ENCODE results near the gene CALML5. TPM values are rescaled to one million over a fixed set of nuclear protein-coding genes. Genes with fewer than 3 reads are reported as not detected.

The CALML5 gene
- total and polyA plus RNA-seq, 4 donors: not detected

DNA sequence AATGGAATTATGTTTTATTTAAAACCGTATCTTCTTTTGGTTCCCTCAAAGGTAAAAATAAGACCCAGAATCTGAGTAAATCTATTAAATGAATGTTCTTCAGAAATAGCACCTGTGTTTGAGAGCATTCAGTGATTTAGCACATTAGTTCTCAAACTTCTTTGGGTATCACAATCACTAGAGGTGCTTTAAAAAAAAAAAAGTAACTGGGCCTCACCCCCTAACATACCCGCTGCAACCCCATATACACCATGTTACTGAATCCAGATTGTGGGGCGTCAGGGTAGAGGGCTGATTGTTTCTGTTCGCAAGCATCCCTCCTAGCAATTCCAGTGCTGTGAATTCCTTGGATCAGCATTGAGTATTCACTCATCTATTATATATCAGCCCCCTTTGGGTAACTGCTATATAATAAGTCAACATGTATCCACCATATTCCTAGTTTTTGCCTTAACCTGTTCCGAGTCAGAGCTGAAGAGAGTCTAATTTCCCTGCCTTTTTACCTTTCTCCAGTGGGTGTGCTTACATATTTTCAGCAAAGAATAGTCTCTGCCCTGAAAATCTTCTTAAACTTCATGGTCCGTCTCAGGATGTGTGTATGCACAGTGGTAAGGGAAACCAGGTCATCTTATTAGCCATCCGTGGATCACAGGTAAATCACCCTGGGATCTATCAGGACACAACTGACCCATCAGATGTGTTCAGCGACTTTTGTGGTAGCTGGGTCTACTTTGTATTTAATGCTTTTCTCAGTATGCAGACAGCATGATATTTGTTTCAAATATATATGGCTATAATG lies 40.2 kb downstream of the CALML5 start:
- intact Hi-C loops (cut with DNase I): no loop called here
- Histone ChIP-seq H3K27me3 (ENCODE audit: control insufficient read depth in 1 of 2, insufficient read depth in 2 of 2, low read length in 1 of 2) (no peaks in the 10 kb centered on the region), H3K36me3 (ENCODE audit: control insufficient read depth in 1 of 2, insufficient read depth in 2 of 2, low read length in 1 of 2) (peaks cover 5 to 10% of the 10 kb centered on the region in 2 donors), H3K4me3 (ENCODE audit: low read length in 2 of 2) (no peak overlapping the region), H3K27ac (ENCODE audit: low read depth in 1 of 2, low read length in 2 of 2) (no peak overlapping the region), H3K4me1 (ENCODE audit: control insufficient read depth in 1 of 2, insufficient read depth in 2 of 2, low read length in 2 of 2) (no peaks in the 10 kb centered on the region), H3K9me3 (ENCODE audit: control insufficient read depth, low read length) (no peaks in the 10 kb centered on the region)
- 80 to 85% methylated on average over 8 of the region's 8 CpGs for WGBS, 2 donors
- ATAC-seq (ENCODE audit: low FRiP score): no peak
- DNase-seq: no peak

DNA sequence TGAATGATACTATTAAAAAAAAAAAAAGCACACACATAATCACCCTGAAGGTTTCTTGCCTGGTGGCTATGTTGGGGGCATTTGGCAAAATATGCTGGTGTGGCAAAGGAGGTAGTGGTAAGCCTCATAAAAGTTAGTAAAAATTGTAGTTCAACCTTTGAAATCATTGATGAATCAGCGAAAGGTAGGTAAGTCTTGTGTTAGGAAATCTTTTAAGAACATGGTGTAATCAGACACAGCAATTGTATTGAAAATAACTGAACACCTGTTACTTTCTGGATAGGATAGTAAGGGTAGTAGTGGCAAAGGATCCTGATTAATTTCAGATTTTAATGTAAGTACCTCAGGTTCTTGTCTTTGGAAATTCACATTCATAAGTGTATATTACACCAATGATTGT lies 40.9 kb downstream of the CALML5 start:
- no peaks in the 10 kb centered on the region for H3K9me3 ChIP-seq (ENCODE audit: control insufficient read depth, low read length)
- H3K27me3 ChIP-seq (ENCODE audit: control insufficient read depth in 1 of 2, insufficient read depth in 2 of 2, low read length in 1 of 2): no peaks in the 10 kb centered on the region
- WGBS, 2 donors: 99 to 100% methylated on average over 1 of the region's 1 CpG
- intact Hi-C loops (cut with DNase I): no loop called here
- H3K27ac ChIP-seq (ENCODE audit: low read depth in 1 of 2, low read length in 2 of 2): no peak overlapping the region
- ATAC-seq (ENCODE audit: low FRiP score) (no peak), DNase-seq (no peak)
- no peaks in the 10 kb centered on the region for H3K4me1 ChIP-seq (ENCODE audit: control insufficient read depth in 1 of 2, insufficient read depth in 2 of 2, low read length in 2 of 2)
- no peak overlapping the region for H3K4me3 ChIP-seq (ENCODE audit: low read length in 2 of 2)
- peaks cover 9 to 10% of the 10 kb centered on the region in 2 donors for H3K36me3 ChIP-seq (ENCODE audit: control insufficient read depth in 1 of 2, insufficient read depth in 2 of 2, low read length in 1 of 2)

DNA sequence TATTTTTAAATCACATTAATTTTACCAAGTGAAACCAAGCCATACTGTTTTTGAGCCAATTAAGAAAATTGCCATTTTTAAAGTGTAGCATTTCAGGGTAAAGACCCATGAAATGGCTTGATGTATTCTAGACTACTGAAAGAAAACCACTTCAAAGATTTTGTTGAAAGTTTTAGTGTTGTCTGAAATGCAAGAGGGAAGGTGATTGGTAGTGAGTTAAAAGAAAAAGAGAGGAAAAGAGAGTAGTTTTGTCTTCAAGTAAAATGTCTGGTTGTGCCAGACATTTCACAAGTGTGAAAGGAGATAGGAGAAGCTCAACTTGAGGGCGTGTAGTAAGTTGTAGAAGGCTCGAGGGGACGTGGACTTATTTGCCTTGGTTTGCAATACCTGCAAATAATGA lies 41.6 kb downstream of the CALML5 start:
- Histone ChIP-seq H3K4me3 (ENCODE audit: low read length in 2 of 2) (no peak overlapping the region), H3K27me3 (ENCODE audit: control insufficient read depth in 1 of 2, insufficient read depth in 2 of 2, low read length in 1 of 2) (no peaks in the 10 kb centered on the region), H3K27ac (ENCODE audit: low read depth in 1 of 2, low read length in 2 of 2) (no peak overlapping the region), H3K4me1 (ENCODE audit: control insufficient read depth in 1 of 2, insufficient read depth in 2 of 2, low read length in 2 of 2) (no peaks in the 10 kb centered on the region), H3K9me3 (ENCODE audit: control insufficient read depth, low read length) (no peaks in the 10 kb centered on the region), H3K36me3 (ENCODE audit: control insufficient read depth in 1 of 2, insufficient read depth in 2 of 2, low read length in 1 of 2) (peaks cover 10 to 12% of the 10 kb centered on the region in 2 donors)
- 75% methylated on average over 3 of the region's 3 CpGs for WGBS, 2 donors
- intact Hi-C loops (cut with DNase I): no loop called here
- ATAC-seq (ENCODE audit: low FRiP score) (no peak), DNase-seq (no peak)

DNA sequence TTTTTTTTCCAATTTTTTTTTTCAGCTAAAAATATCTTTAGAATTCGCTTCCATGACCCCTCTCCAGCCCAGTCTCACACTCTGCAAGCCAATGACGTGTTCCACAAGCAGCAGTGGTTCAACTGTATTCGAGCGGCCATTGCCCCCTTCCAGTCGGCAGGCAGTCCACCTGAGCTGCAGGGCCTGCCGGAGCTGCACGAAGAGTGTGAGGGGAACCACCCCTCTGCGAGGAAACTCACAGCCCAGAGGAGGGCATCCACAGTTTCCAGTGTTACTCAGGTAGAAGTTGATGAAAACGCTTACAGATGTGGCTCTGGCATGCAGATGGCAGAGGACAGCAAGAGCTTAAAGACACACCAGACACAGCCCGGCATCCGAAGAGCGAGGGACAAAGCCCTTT lies 42.8 kb downstream of the CALML5 start:
- no peaks in the 10 kb centered on the region for H3K4me1 ChIP-seq (ENCODE audit: control insufficient read depth in 1 of 2, insufficient read depth in 2 of 2, low read length in 2 of 2)
- intact Hi-C loops (cut with DNase I): no loop called here
- H3K27ac ChIP-seq (ENCODE audit: low read depth in 1 of 2, low read length in 2 of 2): no peak overlapping the region
- no peak for ATAC-seq (ENCODE audit: low FRiP score)
- H3K4me3 ChIP-seq (ENCODE audit: low read length in 2 of 2): no peak overlapping the region
- DNase-seq: no peak
- H3K27me3 ChIP-seq (ENCODE audit: control insufficient read depth in 1 of 2, insufficient read depth in 2 of 2, low read length in 1 of 2): no peaks in the 10 kb centered on the region
- H3K36me3 ChIP-seq (ENCODE audit: control insufficient read depth in 1 of 2, insufficient read depth in 2 of 2, low read length in 1 of 2): peaks cover 10 to 14% of the 10 kb centered on the region in 2 donors
- WGBS, 2 donors: 66 to 67% methylated on average over 12 of the region's 12 CpGs
- H3K9me3 ChIP-seq (ENCODE audit: control insufficient read depth, low read length): no peaks in the 10 kb centered on the region

DNA sequence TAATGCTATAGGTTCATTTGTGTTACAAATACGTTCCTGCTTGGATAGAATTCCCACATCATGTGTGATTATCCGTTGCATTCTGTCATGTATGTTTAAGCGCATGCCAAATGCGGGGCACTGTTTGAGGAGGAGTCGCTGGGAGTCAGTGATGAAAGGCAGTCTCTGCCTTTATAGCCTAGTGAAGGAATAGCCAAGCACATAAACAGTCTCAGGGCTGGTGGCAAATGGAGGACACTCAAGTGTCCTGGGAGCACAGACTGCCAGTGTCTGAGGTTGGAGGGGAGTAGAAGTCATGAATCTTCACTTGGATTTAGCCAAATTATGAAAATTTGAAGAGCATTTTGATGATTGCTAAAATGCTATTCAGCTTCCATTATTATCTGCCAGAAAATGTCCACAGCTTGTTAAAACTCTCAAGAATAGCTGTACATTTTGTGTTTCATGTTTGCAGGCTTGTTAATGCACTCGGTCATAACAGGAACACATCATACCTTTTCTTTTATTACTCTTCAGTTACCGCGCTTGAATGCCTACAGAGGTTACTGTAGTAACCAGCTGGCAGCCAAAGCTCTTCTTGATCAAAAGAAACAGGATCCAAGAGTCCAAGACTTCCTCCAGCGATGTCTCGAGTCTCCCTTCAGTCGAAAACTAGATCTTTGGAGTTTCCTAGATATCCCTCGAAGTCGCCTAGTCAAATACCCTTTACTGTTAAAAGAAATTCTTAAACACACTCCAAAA lies 45.5 kb downstream of the CALML5 start:
- H3K4me1 ChIP-seq (ENCODE audit: control insufficient read depth in 1 of 2, insufficient read depth in 2 of 2, low read length in 2 of 2): peaks cover 0 to 2% of the 10 kb centered on the region in 2 donors
- H3K27me3 ChIP-seq (ENCODE audit: control insufficient read depth in 1 of 2, insufficient read depth in 2 of 2, low read length in 1 of 2): no peaks in the 10 kb centered on the region
- peaks cover 6 to 14% of the 10 kb centered on the region in 2 donors for H3K36me3 ChIP-seq (ENCODE audit: control insufficient read depth in 1 of 2, insufficient read depth in 2 of 2, low read length in 1 of 2)
- intact Hi-C loops (cut with DNase I): no loop called here
- no peak overlapping the region for H3K27ac ChIP-seq (ENCODE audit: low read depth in 1 of 2, low read length in 2 of 2)
- WGBS, 2 donors: 67 to 76% methylated on average over 13 of the region's 13 CpGs
- DNase-seq: no peak
- no peaks in the 10 kb centered on the region for H3K9me3 ChIP-seq (ENCODE audit: control insufficient read depth, low read length)
- no peak overlapping the region for H3K4me3 ChIP-seq (ENCODE audit: low read length in 2 of 2)
- ATAC-seq (ENCODE audit: low FRiP score): no peak

DNA sequence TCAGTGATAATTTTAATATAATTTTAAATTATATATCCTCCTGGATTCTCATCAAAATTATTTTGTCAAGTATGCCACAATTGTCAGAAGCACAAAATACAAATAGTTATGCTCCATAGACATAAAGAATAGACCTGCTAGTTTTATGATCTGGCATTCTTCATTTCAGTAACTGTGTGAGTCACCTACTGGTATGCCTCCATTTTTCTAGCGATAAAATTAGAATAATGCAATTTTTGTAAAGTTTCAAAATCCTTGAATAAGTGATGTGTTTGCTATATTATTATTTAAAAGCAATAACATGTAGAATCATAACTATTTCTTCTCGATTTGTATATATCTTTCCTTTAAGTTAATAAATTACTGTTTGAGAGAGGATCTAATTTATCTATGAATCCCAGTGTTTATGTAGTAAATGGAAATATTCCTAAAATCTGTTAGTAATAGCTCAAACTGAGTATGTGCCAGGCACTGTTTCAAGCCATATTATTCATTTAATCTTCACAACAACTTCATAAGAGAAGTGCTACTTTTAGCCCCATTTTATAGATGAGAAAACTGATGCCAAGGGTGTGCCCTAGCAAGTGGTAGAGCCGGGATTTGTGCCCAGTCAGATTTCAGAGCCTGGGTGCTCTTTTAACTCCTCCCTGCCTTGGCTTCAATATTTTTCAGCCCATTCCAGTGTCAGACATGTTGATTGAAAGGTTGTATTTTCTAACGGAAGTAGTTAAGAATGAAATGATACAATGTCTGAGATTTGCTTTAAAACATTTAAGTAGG lies 48.6 kb downstream of the CALML5 start:
- intact Hi-C loops (cut with DNase I): no loop called here
- Histone ChIP-seq H3K9me3 (ENCODE audit: control insufficient read depth, low read length) (no peaks in the 10 kb centered on the region), H3K36me3 (ENCODE audit: control insufficient read depth in 1 of 2, insufficient read depth in 2 of 2, low read length in 1 of 2) (peaks cover 6 to 11% of the 10 kb centered on the region in 2 donors), H3K4me3 (ENCODE audit: low read length in 2 of 2) (peak overlapping the region; percentile 52 to 90), H3K27ac (ENCODE audit: low read depth in 1 of 2, low read length in 2 of 2) (no peak overlapping the region), H3K4me1 (ENCODE audit: control insufficient read depth in 1 of 2, insufficient read depth in 2 of 2, low read length in 2 of 2) (peaks cover 0 to 2% of the 10 kb centered on the region in 2 donors), H3K27me3 (ENCODE audit: control insufficient read depth in 1 of 2, insufficient read depth in 2 of 2, low read length in 1 of 2) (no peaks in the 10 kb centered on the region)
- no peak for DNase-seq
- 15 to 24% methylated on average over 4 of the region's 4 CpGs for WGBS, 2 donors
- ATAC-seq (ENCODE audit: low FRiP score): no peak

DNA sequence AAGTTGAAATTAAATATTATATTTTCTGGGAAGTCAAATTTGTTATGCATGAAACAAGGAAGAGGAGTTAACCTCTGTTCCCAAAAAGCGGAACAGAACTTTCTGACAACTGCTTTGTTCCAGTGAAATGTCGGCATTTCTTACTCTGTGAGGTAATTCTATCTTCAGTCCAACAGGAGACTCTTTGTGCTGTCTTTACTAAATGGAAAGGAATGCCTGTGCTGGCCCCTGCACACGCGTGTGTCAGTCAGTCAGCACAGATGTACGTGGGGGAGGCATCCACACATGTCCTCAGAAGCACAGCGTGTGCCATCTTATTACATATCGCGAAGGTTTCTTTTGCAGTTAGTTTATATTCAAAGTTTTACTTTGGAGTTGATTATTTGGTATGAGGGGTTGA lies 49.5 kb downstream of the CALML5 start:
- Histone ChIP-seq H3K4me1 (ENCODE audit: control insufficient read depth in 1 of 2, insufficient read depth in 2 of 2, low read length in 2 of 2) (peaks cover 0 to 2% of the 10 kb centered on the region in 2 donors), H3K4me3 (ENCODE audit: low read length in 2 of 2) (peak overlapping the region; percentile 93 to 100), H3K27me3 (ENCODE audit: control insufficient read depth in 1 of 2, insufficient read depth in 2 of 2, low read length in 1 of 2) (no peaks in the 10 kb centered on the region), H3K27ac (ENCODE audit: low read depth in 1 of 2, low read length in 2 of 2) (peak overlapping the region in 1 of 2 donors; percentile 59), H3K36me3 (ENCODE audit: control insufficient read depth in 1 of 2, insufficient read depth in 2 of 2, low read length in 1 of 2) (peaks cover 5 to 9% of the 10 kb centered on the region in 2 donors), H3K9me3 (ENCODE audit: control insufficient read depth, low read length) (no peaks in the 10 kb centered on the region)
- 3 to 4% methylated on average over 8 of the region's 8 CpGs for WGBS, 2 donors
- DNase-seq (no peak), ATAC-seq (ENCODE audit: low FRiP score) (peak; percentile 16)
- intact Hi-C loops (cut with DNase I): loop anchor here (5.0 to 10.0 kb wide), 4 partner anchors 97 to 425 kb away; no protein-coding TSS in a partner anchor

DNA sequence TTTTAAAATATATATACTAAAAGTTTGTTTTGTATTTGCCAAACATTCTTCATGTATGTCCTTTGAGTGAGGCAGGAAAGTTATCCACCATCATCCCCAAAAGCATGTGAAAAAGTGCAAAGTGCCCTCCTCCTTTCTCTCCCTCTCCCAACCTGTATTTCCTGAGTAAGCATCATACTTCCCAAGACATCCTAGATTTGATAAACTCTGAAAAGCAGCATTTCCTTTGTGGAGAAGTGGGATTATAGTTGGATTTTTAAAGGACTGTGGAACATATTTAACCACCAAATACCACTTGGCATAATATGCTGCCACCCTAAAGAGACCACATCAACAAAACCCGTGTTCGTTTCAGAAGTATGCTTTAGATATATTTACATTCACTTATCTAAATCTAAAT lies 50.1 kb downstream of the CALML5 start:
- intact Hi-C loops (cut with DNase I): loop anchor here (5.0 to 10.0 kb wide), 4 partner anchors 98 to 426 kb away; no protein-coding TSS in a partner anchor
- no peak for ATAC-seq (ENCODE audit: low FRiP score)
- Histone ChIP-seq H3K9me3 (ENCODE audit: control insufficient read depth, low read length) (no peaks in the 10 kb centered on the region), H3K4me3 (ENCODE audit: low read length in 2 of 2) (peak overlapping the region; percentile 98 to 100), H3K27me3 (ENCODE audit: control insufficient read depth in 1 of 2, insufficient read depth in 2 of 2, low read length in 1 of 2) (no peaks in the 10 kb centered on the region), H3K36me3 (ENCODE audit: control insufficient read depth in 1 of 2, insufficient read depth in 2 of 2, low read length in 1 of 2) (peaks cover 0 to 9% of the 10 kb centered on the region in 2 donors), H3K27ac (ENCODE audit: low read depth in 1 of 2, low read length in 2 of 2) (peak overlapping the region in 1 of 2 donors; percentile 57), H3K4me1 (ENCODE audit: control insufficient read depth in 1 of 2, insufficient read depth in 2 of 2, low read length in 2 of 2) (peaks cover 0 to 2% of the 10 kb centered on the region in 2 donors)
- no peak for DNase-seq
- 0 to 3% methylated on average over 2 of the region's 2 CpGs for WGBS, 2 donors
